CD4-positive, alpha-beta T cell treated with Interferon gamma for 1 hour (primary cell): ENCODE measurements around the gene FBXO40.

ENCODE experiments used
- DNase-seq: peaks from one replicate; pipeline ENCODE4 v3.0.0-alpha.2; 2020

Gene FBXO40

DNA sequence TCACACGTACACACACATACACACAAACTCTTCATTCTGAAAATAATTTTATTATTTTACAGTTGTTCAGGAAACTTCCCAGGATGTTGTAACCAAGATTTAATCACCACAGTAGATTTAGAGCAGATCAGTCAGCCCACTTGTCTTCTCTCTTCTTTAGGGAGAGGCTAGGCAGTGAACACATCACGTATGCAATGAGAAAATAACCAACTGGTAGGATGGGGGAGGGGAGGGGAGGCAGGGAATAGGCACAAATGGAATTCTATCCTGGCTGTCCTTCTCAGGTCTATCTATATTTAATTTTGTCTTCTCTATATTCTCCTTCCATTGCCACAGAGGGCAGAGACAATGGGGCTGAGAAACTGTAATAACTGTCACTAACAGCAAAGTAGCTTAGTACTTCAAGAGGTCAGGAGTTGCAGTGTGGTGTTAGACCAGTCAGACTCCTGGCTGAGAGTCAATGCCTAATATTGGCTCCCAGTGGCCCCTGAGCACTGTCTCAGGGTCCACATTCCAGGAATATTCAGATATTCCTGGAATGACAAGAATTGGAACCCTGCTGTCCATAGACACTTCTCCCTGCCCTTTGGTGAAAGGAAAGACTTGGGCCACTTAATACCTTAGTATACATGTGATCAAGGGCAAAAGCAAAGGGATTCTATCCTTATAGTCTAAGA lies 70.1 kb downstream of the FBXO40 start:
- DNase-seq, result no peak

DNA sequence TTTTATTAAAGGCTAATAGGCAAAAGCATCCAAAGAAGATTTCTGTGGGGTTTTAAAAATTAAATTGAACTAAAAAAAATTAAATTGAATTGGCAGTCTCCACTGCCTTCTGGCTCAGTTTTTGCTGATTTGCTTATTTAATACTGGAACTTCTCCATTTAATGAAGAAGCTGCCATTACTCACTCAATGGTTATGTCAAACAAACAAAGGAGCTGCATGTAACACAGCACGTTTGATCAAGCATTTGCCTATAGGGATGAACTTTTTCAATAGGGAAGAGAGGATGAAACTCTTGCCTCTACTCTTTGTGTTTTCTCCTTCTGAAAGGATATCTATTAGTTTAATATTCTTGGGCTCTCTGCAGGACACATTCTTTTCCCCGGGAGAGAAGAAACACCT lies 72.3 kb downstream of the FBXO40 start:
- DNase-seq, result no peak

DNA sequence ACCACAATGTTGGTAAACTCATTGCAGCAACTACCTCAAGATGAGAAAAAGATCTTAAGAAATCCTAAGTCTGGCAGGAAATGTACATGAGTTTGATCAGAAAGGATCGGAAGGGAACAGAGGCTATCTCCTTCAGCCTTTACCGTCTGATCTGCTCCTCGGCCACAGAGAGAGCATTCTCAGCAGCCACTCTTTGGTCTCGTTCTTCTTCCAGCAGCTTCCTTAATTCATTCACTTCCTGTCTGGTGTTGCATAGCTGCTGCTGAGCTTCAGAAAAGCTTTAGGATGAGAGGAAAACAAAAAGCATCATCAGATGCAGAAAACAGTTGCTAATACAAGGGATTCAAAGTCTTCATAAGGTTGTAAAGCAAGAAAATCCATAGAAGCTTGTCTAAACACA lies 74.2 kb downstream of the FBXO40 start:
- no peak for DNase-seq

DNA sequence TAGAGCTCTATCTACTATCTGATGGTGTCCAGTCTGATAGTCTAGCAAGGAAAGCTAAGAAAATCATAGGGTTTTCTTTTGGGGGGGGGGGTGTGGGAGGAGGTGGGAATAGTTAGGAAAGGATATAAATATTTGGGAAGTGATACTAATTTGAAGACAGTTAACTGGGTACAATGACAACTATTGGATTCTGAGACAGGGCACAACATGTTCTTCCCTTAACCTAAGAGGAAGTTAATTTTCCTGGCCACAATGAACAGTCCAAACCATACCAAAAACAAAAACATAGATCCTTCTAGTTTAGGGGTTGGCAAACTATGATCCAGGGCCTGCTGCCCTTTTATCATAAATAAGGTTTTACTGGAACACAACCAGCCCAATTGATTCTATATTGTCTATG lies 77.5 kb downstream of the FBXO40 start:
- no peak for DNase-seq

DNA sequence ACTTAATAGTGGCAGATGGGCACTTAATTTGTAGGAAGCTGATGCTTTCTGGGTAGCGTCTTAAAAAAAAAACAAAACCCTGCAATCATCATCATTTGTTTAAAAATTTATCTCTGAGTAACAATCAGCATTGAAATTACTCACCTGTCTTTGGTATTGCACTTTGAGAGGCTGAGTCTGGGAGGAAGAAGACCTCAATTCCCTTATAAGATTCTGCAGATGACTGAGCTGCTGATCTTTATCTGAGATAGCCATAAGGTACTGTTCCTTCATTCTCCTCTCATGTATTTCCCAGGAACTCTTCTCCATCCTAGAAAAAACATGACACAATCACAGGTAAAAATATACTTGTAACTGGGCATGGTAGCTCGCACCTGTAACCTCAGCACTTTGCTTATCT lies 84.0 kb downstream of the FBXO40 start:
- no peak for DNase-seq
